GM19438 (cell line): ENCODE measurements around the gene HDDC2.

ENCODE experiments used
- ATAC-seq: cut with Tn5 transposase; IDR thresholded peaks from one replicate; pipeline ENCODE4 v1.9.1; 2021; ENCODE audit warnings: low read depth; ENCODE audit not compliant: unreplicated experiment

Gene HDDC2

GRCh38 chr6:125301435-125302391, at the start of gene HDDC2:
Gene HDDC2, minus strand, starts transcription at chr6:125301967. Its CDS starts 35 bp downstream, at chr6:125301932.
- peak; percentile 88 for ATAC-seq

GRCh38 chr6:125346926-125347563, 45.3 kb upstream of the HDDC2 start:
- peak; percentile 78 for ATAC-seq

- ATAC-seq, result peak; percentile 61
Measured at GRCh38 chr6:125346201-125346925, 44.6 kb upstream of the HDDC2 start.

- ATAC-seq, result no peak
Measured at GRCh38 chr6:125341460-125341859, 39.7 kb upstream of the HDDC2 start.

- ATAC-seq, result no peak
Measured at GRCh38 chr6:125340991-125341390, 39.2 kb upstream of the HDDC2 start.

- no peak for ATAC-seq
Measured at GRCh38 chr6:125340175-125340835, 38.5 kb upstream of the HDDC2 start.

- no peak for ATAC-seq
Measured at GRCh38 chr6:125339653-125340052, 37.9 kb upstream of the HDDC2 start.

GRCh38 chr6:125338381-125338780, 36.6 kb upstream of the HDDC2 start:
- no peak for ATAC-seq

- ATAC-seq, result no peak
Measured at GRCh38 chr6:125337706-125338105, 35.9 kb upstream of the HDDC2 start.

- no peak for ATAC-seq
Measured at GRCh38 chr6:125332664-125333063, 30.9 kb upstream of the HDDC2 start.

- no peak for ATAC-seq
Measured at GRCh38 chr6:125325586-125325985, 23.8 kb upstream of the HDDC2 start.

GRCh38 chr6:125323376-125323775, 21.6 kb upstream of the HDDC2 start:
- no peak for ATAC-seq

- ATAC-seq, result no peak
Measured at GRCh38 chr6:125316621-125317020, 14.9 kb upstream of the HDDC2 start.

GRCh38 chr6:125315548-125315947, 13.8 kb upstream of the HDDC2 start:
- no peak for ATAC-seq

GRCh38 chr6:125314009-125314581, 12.3 kb upstream of the HDDC2 start:
- peak; percentile 92 for ATAC-seq

- ATAC-seq, result no peak
Measured at GRCh38 chr6:125312950-125313349, 11.2 kb upstream of the HDDC2 start.

- ATAC-seq, result no peak
Measured at GRCh38 chr6:125312478-125312877, 10.7 kb upstream of the HDDC2 start.

GRCh38 chr6:125310994-125311649, 9.4 kb upstream of the HDDC2 start:
- peak; percentile 75 for ATAC-seq

GRCh38 chr6:125307964-125308615, 6.3 kb upstream of the HDDC2 start:
- no peak for ATAC-seq
